ENCODE results near the gene MAST3.

The MAST3 gene

DNA sequence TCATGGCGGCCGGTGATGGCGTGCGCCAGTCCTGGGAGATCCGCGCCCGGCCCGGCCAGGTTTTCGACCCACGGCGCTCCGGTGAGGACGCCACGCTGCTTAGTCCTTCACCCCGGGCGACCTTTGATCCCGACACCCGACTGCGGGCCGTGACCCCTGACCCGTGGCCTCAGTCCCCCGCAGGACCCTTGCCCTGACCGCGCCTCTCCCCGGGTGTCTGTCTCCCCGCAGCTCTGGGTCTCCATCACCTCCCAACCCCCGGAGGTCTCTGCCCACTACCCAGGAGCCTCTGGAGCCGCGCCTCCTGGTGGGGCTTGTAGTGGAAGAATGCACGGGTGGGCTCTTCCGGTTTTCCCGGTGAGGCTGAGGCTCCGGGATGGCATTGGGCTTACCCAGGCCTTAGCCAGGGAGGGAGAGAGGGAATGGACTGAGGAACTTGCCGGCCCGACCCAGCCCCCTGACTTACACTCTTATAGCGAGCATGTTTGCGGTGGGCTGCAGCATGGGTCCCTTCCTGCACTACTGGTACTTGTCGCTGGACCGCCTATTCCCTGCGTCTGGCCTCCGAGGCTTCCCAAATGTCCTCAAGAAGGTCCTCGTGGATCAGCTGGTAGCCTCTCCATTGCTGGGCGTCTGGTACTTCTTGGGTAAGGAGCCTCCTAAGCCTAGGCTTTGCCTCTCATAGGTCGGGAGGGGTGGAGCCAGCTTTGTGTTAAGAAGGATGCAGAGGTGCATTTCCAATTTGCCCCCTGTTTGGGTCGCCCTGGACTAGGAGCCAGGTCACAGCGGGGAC is 96.0 kb downstream of the MAST3 start:
- DNase-seq: no peak

GRCh38 chr19:18194181-18194530 is 96.6 kb downstream of the MAST3 start:
- DNase-seq: no peak

- peak; percentile 46 for DNase-seq
Observed at GRCh38 chr19:18194554-18195238, 97.1 kb downstream of the MAST3 start.

DNA sequence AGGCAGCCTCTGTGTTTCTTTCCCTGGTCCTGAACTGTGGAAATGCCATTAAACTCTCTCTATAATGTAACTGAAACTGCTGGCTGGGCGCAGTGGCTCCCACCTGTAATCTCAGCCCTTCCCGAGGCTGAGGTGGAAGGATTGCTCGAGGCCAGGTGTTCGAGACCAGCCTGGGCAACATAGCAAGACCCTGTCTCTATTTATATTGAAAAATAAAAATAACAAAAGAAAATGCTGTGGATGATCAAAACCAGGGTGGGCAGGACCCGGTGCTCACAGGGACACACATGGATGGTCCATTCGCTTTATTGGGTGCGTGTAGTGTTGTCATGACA is 98.9 kb downstream of the MAST3 start:
- no peak for DNase-seq

DNA sequence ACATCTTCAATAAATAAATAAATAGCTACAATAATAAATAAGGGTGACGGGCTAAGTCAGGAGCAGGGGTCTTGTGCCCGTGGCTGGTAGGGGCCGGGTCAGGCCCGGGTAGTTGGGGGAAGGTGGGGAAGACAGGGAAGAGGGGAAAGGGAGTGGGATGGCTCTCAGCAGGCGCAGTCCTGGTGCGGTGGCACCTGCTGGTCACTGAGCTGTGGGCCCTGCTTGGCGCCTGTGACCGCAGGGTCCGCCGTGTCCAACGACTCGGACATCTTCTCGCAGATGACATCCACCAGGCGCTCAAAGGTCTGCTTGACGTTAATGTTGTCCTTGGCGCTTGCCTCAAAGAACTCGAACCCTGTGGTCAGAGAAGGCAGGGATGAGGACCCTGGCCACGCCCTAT is 99.7 kb downstream of the MAST3 start:
- DNase-seq: no peak

- no peak for DNase-seq
Observed at GRCh38 chr19:18197941-18198340, 100.4 kb downstream of the MAST3 start.

DNA sequence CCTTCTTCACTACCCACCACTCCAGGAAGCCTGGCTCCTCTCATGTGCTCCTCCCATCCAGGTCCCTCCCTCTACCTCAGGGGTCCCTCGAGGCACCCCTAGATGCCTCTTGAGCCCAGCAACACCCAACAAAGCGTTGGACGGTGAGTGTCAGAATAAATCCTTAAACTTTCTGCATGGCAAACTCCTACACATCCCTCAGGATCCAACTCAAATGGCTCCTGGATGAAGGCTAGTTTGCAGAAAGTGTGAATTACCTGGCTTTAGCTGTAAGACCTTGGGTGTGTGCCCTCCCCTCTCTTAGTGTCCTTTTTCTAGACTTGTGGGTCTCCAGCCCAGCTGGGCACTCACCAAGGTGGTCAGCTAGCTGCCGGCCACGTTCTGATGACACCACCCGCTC is 100.8 kb downstream of the MAST3 start:
- no peak for DNase-seq
